Keratinocyte (primary cell): Measurements from ENCODE around the gene FRMD4B.

Source experiments
- CTCF ChIP-seq, 3 experiments: IDR thresholded peaks in 1 of 3; conservative IDR thresholded peaks in 1 of 3; optimal IDR thresholded peaks in 1 of 3; 2 replicates in 2 of 3; 3 replicates in 1 of 3; pipeline versions ENCODE3 to v1.5.1; 2011; ENCODE audit warnings: low read length in 3 of 3, mild to moderate bottlenecking in 3 of 3, moderate library complexity in 2 of 3, control low read depth in 1 of 3, inconsistent platforms in 1 of 3; ENCODE audit not compliant: insufficient read depth in 2 of 3; ENCODE audit errors: extremely low read depth in 1 of 3
- EZH2 ChIP-seq: IDR thresholded peaks from one replicate; pipeline ENCODE4 v1.6.1; 2012; ENCODE audit warnings: inconsistent platforms, mild to moderate bottlenecking, low read length, moderate library complexity

- TF ChIP-seq CTCF (optimal IDR thresholded peaks at IDR 0.05 in 1 of 3, IDR thresholded peaks at IDR 0.05 in 1 of 3, conservative IDR thresholded peaks at IDR 0.05 in 1 of 3; ENCODE audit: extremely low read depth in 1 of 3, insufficient read depth in 2 of 3, low read length in 3 of 3) (no peak), EZH2 (no peak)
Measured at GRCh38 chr3:69203631-69204314, 182.1 kb downstream of the FRMD4B start.
